Neural progenitor cell (in vitro differentiated cells): Measurements from ENCODE around the gene ALLC. TPM values are rescaled to one million over a fixed set of nuclear protein-coding genes. Genes with fewer than 3 reads are reported as not detected.

Source experiments
- DNase-seq: peaks from one replicate; pipeline ENCODE4 v3.0.0-alpha.2; 2016; ENCODE audit warnings: low spot score
- H2AFZ ChIP-seq: fragments of 200-600 bp; sonication (generic); replicated peaks from 2 replicates; pipeline ENCODE4 v1.6.1; 2016; ENCODE audit warnings: antibody characterized with exemption
- H3F3A ChIP-seq: fragments of 200-600 bp; sonication (generic); 2 replicates; pipeline ENCODE4 v1.6.1; 2016; ENCODE audit warnings: antibody characterized with exemption, low read depth
- H3K27ac ChIP-seq: fragments of 200-600 bp; sonication (generic); 2 replicates; pipeline ENCODE4 v1.5.1; 2016; ENCODE audit warnings: mild to moderate bottlenecking
- H3K27me3 ChIP-seq: fragments of 200-600 bp; sonication (generic); 2 replicates; pipeline ENCODE4 v1.6.1; 2016; ENCODE audit warnings: mild to moderate bottlenecking, moderate library complexity
- H3K36me3 ChIP-seq: fragments of 200-600 bp; sonication (generic); 2 replicates; pipeline ENCODE4 v1.5.1; 2016
- H3K4me1 ChIP-seq: fragments of 200-600 bp; sonication (generic); 2 replicates; pipeline ENCODE4 v1.6.1; 2016; ENCODE audit warnings: mixed run types
- H3K4me2 ChIP-seq: fragments of 200-600 bp; sonication (generic); 2 replicates; pipeline ENCODE4 v1.6.1; 2016
- H3K4me3 ChIP-seq: fragments of 200-600 bp; sonication (generic); 2 replicates; pipeline ENCODE4 v1.5.1; 2016
- H3K79me2 ChIP-seq: fragments of 200-600 bp; sonication (generic); 2 replicates; pipeline ENCODE4 v1.6.1; 2016; ENCODE audit warnings: low read depth
- H3K9ac ChIP-seq: fragments of 200-600 bp; sonication (generic); 2 replicates; pipeline ENCODE4 v1.6.1; 2016
- H3K9me3 ChIP-seq: fragments of 200-600 bp; sonication (generic); 2 replicates; pipeline ENCODE4 v1.5.1; 2016; ENCODE audit warnings: low read depth
- H4K20me1 ChIP-seq: fragments of 200-600 bp; sonication (generic); 2 replicates; pipeline ENCODE4 v1.6.1; 2016; ENCODE audit warnings: low read depth
- H3K27ac Mint-ChIP-seq: 3 replicates; pipeline ENCODE4 v1.8.0; 2021; ENCODE audit warnings: mixed read lengths
- H3K27me3 Mint-ChIP-seq: 2 replicates; pipeline ENCODE4 v1.8.0; 2022; ENCODE audit warnings: low read depth, mild to moderate bottlenecking, inconsistent platforms, moderate library complexity, mixed read lengths; ENCODE audit not compliant: insufficient read depth
- H3K36me3 Mint-ChIP-seq: 3 replicates; pipeline ENCODE4 v1.8.0; 2021; ENCODE audit warnings: mixed read lengths
- H3K4me1 Mint-ChIP-seq: 3 replicates; pipeline ENCODE4 v1.8.0; 2021; ENCODE audit warnings: mixed read lengths
- H3K4me3 Mint-ChIP-seq: 3 replicates; pipeline ENCODE4 v1.8.0; 2021; ENCODE audit warnings: mild to moderate bottlenecking, moderate library complexity, mixed read lengths
- H3K9me3 Mint-ChIP-seq: 3 replicates; pipeline ENCODE4 v1.8.0; 2020; ENCODE audit warnings: mixed read lengths
- CTCF ChIP-seq: fragments of 200-600 bp; sonication (generic); IDR thresholded peaks from 2 replicates; pipeline ENCODE4 v1.5.1; 2017; ENCODE audit warnings: antibody characterized with exemption, mild to moderate bottlenecking
- EZH2 ChIP-seq: fragments of 200-600 bp; sonication (generic); IDR thresholded peaks from 2 replicates; pipeline ENCODE4 v1.6.1; 2017; ENCODE audit warnings: antibody characterized with exemption, mild to moderate bottlenecking, moderate library complexity
- EZH2phosphoT487 ChIP-seq: fragments of 200-600 bp; sonication (generic); IDR thresholded peaks from 2 replicates; pipeline ENCODE4 v1.6.1; 2017; ENCODE audit warnings: antibody characterized with exemption
- total RNA-seq: library from RNA; depleted of rRNA; stranded (reverse); fragments of >200 nt; gene quantifications from 2 replicates; pipeline ENCODE4 v1.2.3, GENCODE V29; 2015; ENCODE audit warnings: low replicate concordance

ALLC gene
- total RNA-seq, 1 donor from 2014 or later, result not detected

- Histone ChIP-seq H3K4me2 (no peak overlapping the region), H3F3A (no peaks in the 10 kb centered on the region), H3K4me1 (no peaks in the 10 kb centered on the region), H2AFZ (no peak overlapping the region), H3K27ac (no peak overlapping the region), H3K9me3 (no peaks in the 10 kb centered on the region), H3K9ac (no peak overlapping the region), H4K20me1 (no peaks in the 10 kb centered on the region), H3K27me3 (no peaks in the 10 kb centered on the region), H3K36me3 (no peaks in the 10 kb centered on the region), H3K79me2 (no peaks in the 10 kb centered on the region), H3K4me3 (no peak overlapping the region)
- Mint-ChIP-seq H3K36me3 (no peaks in the 10 kb centered on the region), H3K27me3 (peaks cover 11% of the 10 kb centered on the region), H3K27ac (no peak overlapping the region), H3K4me3 (no peak overlapping the region), H3K4me1 (peaks cover 6% of the 10 kb centered on the region), H3K9me3 (no peaks in the 10 kb centered on the region)
- no peak for DNase-seq
- no peak for TF ChIP-seq EZH2phosphoT487
- no peak for TF ChIP-seq EZH2
- TF ChIP-seq CTCF, result no peak
These were observed 27.4 kb upstream of the ALLC start for GRCh38 chr2:3630631-3631030.

GRCh38 chr2:3631161-3631850 is 26.7 kb upstream of the ALLC start:
- Histone ChIP-seq H3K9ac (no peak overlapping the region), H3K4me1 (no peaks in the 10 kb centered on the region), H3F3A (no peaks in the 10 kb centered on the region), H4K20me1 (no peaks in the 10 kb centered on the region), H3K4me3 (no peak overlapping the region), H3K79me2 (no peaks in the 10 kb centered on the region), H3K27me3 (no peaks in the 10 kb centered on the region), H3K4me2 (no peak overlapping the region), H3K9me3 (no peaks in the 10 kb centered on the region), H2AFZ (no peak overlapping the region), H3K27ac (no peak overlapping the region), H3K36me3 (no peaks in the 10 kb centered on the region)
- Mint-ChIP-seq H3K27me3 (peaks cover 13% of the 10 kb centered on the region), H3K9me3 (no peaks in the 10 kb centered on the region), H3K4me1 (peaks cover 8% of the 10 kb centered on the region), H3K4me3 (no peak overlapping the region), H3K36me3 (no peaks in the 10 kb centered on the region), H3K27ac (no peak overlapping the region)
- TF ChIP-seq CTCF (no peak), EZH2phosphoT487 (no peak), EZH2 (no peak)
- no peak for DNase-seq

- no peaks in the 10 kb centered on the region for H3K9me3 Mint-ChIP-seq
- H3K4me1 ChIP-seq, result no peaks in the 10 kb centered on the region
- no peaks in the 10 kb centered on the region for H3K36me3 ChIP-seq
- H3K9ac ChIP-seq, result no peak overlapping the region
- no peaks in the 10 kb centered on the region for H3K9me3 ChIP-seq
- H3K4me2 ChIP-seq, result no peak overlapping the region
- H3K27me3 Mint-ChIP-seq, result peaks cover 13% of the 10 kb centered on the region
- no peak for DNase-seq
- no peak for TF ChIP-seq CTCF
- no peak for TF ChIP-seq EZH2phosphoT487
- TF ChIP-seq EZH2, result no peak
- H3K4me3 ChIP-seq, result no peak overlapping the region
- H2AFZ ChIP-seq, result no peak overlapping the region
- H3K27ac Mint-ChIP-seq, result no peak overlapping the region
- no peaks in the 10 kb centered on the region for H3K79me2 ChIP-seq
- no peak overlapping the region for H3K4me3 Mint-ChIP-seq
- no peaks in the 10 kb centered on the region for H3K36me3 Mint-ChIP-seq
- no peaks in the 10 kb centered on the region for H3K27me3 ChIP-seq
- H3K27ac ChIP-seq, result no peak overlapping the region
- H3F3A ChIP-seq, result no peaks in the 10 kb centered on the region
- H3K4me1 Mint-ChIP-seq, result peaks cover 9% of the 10 kb centered on the region
- no peaks in the 10 kb centered on the region for H4K20me1 ChIP-seq
These were observed 25.9 kb upstream of the ALLC start for GRCh38 chr2:3631851-3632659.
